HG03439 (cell line): ENCODE results near the gene CFTR.
"Not testable (repeated sequence)": the region's sequence is repeated elsewhere in the genome, so short reads cannot be mapped to it uniquely, and the experiment has no call there.

Experiments
- ATAC-seq: cut with Tn5 transposase; IDR thresholded peaks from one replicate; pipeline ENCODE4 v1.9.1; 2021; ENCODE audit warnings: mild to moderate bottlenecking, moderate library complexity; ENCODE audit not compliant: unreplicated experiment

CFTR gene

GRCh38 chr7:117493460-117493859 is 13.6 kb downstream of the CFTR start:
- ATAC-seq, result no peak

GRCh38 chr7:117495308-117495707 is 15.5 kb downstream of the CFTR start:
- no peak for ATAC-seq

GRCh38 chr7:117502331-117502730 is 22.5 kb downstream of the CFTR start:
- ATAC-seq, result no peak

- no peak for ATAC-seq
Observed at GRCh38 chr7:117505238-117505637, 25.4 kb downstream of the CFTR start.

GRCh38 chr7:117508676-117509075 is 28.9 kb downstream of the CFTR start:
- no peak for ATAC-seq

GRCh38 chr7:117517194-117517593 is 37.4 kb downstream of the CFTR start:
- ATAC-seq, result not testable (repeated sequence)

GRCh38 chr7:117530390-117530789 is 50.6 kb downstream of the CFTR start:
- no peak for ATAC-seq

- ATAC-seq, result no peak
Observed at GRCh38 chr7:117531595-117532244, 51.9 kb downstream of the CFTR start.

GRCh38 chr7:117538053-117538452 is 58.2 kb downstream of the CFTR start:
- no peak for ATAC-seq

GRCh38 chr7:117544061-117544460 is 64.2 kb downstream of the CFTR start:
- ATAC-seq, result no peak

- no peak for ATAC-seq
Observed at GRCh38 chr7:117548035-117548434, 68.2 kb downstream of the CFTR start.

- ATAC-seq, result no peak
Observed at GRCh38 chr7:117550625-117551024, 70.8 kb downstream of the CFTR start.

- no peak for ATAC-seq
Observed at GRCh38 chr7:117552660-117553059, 72.8 kb downstream of the CFTR start.

- ATAC-seq, result no peak
Observed at GRCh38 chr7:117555260-117555659, 75.4 kb downstream of the CFTR start.

GRCh38 chr7:117559391-117559790 is 79.6 kb downstream of the CFTR start:
- ATAC-seq, result no peak

- no peak for ATAC-seq
Observed at GRCh38 chr7:117560030-117560429, 80.2 kb downstream of the CFTR start.

- ATAC-seq, result no peak
Observed at GRCh38 chr7:117562759-117563158, 82.9 kb downstream of the CFTR start.

GRCh38 chr7:117564080-117564479 is 84.3 kb downstream of the CFTR start:
- ATAC-seq, result no peak

GRCh38 chr7:117564627-117565026 is 84.8 kb downstream of the CFTR start:
- ATAC-seq, result no peak

- ATAC-seq, result no peak
Observed at GRCh38 chr7:117565226-117565625, 85.4 kb downstream of the CFTR start.

- ATAC-seq, result no peak
Observed at GRCh38 chr7:117567781-117568180, 88.0 kb downstream of the CFTR start.

GRCh38 chr7:117572856-117573620 is 93.2 kb downstream of the CFTR start:
- ATAC-seq, result no peak

- no peak for ATAC-seq
Observed at GRCh38 chr7:117581424-117581823, 101.6 kb downstream of the CFTR start.
